ENCODE measurements around the gene LCP2.

DNA sequence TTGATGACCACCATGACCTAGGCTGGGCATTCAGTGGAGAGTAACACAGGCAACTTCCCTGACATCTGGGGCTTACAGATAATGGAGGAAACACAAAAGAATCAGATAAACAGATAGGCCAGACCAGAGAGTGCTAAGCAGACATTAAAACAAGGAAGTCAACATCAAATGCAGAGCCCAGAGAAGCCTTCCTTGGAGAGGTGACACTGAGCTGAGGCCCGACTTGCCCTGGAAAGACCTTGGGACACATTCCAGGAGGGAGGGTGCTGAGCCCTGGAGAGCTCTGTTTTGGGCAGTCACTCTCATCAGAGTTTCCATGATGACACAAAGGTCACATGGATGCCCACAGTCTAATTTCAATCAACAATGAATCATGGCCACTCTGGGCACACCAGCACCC is 96.7 kb downstream of the LCP2 start:
- TF ChIP-seq, protein P1, sequence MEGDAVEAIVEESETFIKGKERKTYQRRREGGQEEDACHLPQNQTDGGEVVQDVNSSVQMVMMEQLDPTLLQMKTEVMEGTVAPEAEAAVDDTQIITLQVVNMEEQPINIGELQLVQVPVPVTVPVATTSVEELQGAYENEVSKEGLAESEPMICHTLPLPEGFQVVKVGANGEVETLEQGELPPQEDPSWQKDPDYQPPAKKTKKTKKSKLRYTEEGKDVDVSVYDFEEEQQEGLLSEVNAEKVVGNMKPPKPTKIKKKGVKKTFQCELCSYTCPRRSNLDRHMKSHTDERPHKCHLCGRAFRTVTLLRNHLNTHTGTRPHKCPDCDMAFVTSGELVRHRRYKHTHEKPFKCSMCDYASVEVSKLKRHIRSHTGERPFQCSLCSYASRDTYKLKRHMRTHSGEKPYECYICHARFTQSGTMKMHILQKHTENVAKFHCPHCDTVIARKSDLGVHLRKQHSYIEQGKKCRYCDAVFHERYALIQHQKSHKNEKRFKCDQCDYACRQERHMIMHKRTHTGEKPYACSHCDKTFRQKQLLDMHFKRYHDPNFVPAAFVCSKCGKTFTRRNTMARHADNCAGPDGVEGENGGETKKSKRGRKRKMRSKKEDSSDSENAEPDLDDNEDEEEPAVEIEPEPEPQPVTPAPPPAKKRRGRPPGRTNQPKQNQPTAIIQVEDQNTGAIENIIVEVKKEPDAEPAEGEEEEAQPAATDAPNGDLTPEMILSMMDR (IDR thresholded peaks at IDR 0.05; ENCODE audit: insufficient read depth, low read length) = no peak
- TF ChIP-seq, protein P2, sequence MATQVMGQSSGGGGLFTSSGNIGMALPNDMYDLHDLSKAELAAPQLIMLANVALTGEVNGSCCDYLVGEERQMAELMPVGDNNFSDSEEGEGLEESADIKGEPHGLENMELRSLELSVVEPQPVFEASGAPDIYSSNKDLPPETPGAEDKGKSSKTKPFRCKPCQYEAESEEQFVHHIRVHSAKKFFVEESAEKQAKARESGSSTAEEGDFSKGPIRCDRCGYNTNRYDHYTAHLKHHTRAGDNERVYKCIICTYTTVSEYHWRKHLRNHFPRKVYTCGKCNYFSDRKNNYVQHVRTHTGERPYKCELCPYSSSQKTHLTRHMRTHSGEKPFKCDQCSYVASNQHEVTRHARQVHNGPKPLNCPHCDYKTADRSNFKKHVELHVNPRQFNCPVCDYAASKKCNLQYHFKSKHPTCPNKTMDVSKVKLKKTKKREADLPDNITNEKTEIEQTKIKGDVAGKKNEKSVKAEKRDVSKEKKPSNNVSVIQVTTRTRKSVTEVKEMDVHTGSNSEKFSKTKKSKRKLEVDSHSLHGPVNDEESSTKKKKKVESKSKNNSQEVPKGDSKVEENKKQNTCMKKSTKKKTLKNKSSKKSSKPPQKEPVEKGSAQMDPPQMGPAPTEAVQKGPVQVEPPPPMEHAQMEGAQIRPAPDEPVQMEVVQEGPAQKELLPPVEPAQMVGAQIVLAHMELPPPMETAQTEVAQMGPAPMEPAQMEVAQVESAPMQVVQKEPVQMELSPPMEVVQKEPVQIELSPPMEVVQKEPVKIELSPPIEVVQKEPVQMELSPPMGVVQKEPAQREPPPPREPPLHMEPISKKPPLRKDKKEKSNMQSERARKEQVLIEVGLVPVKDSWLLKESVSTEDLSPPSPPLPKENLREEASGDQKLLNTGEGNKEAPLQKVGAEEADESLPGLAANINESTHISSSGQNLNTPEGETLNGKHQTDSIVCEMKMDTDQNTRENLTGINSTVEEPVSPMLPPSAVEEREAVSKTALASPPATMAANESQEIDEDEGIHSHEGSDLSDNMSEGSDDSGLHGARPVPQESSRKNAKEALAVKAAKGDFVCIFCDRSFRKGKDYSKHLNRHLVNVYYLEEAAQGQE (IDR thresholded peaks at IDR 0.05; ENCODE audit: insufficient replicate concordance, low read depth) = no peak
- TF ChIP-seq SPI1 (IDR thresholded peaks at IDR 0.05; ENCODE audit: borderline replicate concordance, low read depth) = no peak
- TF ChIP-seq POLR2AphosphoS5 (IDR thresholded peaks at IDR 0.05; ENCODE audit: low read depth) = no peak
- no peak for TF ChIP-seq GABPA (IDR thresholded peaks at IDR 0.05; ENCODE audit: low read depth)
